Sigmoid colon (tissue), 7 donors: ENCODE measurements around the gene ADGRV1. TPM values are rescaled to one million over a fixed set of nuclear protein-coding genes. Genes with fewer than 3 reads are reported as not detected.

ENCODE experiments used
- DNase-seq: peaks from one replicate; pipeline ENCODE4 v3.0.0-alpha.2; 2019
- H3K27ac ChIP-seq, 4 donors: fragments of 200-600 bp; sonication (generic); one replicate each; pipeline ENCODE4 v1.5.1; 2016 to 2019; ENCODE audit warnings: mild to moderate bottlenecking in 1 of 4
- H3K27me3 ChIP-seq, 3 donors: fragments of 200-600 bp; sonication (generic); one replicate each; pipeline ENCODE4 v1.5.1; 2019; ENCODE audit warnings: mild to moderate bottlenecking in 1 of 3
- H3K36me3 ChIP-seq, 4 donors: fragments of 200-600 bp; sonication (generic); one replicate each; pipeline ENCODE4 v1.5.1; 2016 to 2019
- H3K4me1 ChIP-seq, 4 donors: fragments of 200-600 bp; sonication (generic); one replicate each; pipeline ENCODE4 v1.5.1; 2017 to 2019
- H3K4me3 ChIP-seq, 4 donors: fragments of 200-600 bp; sonication (generic); one replicate each; pipeline ENCODE4 v1.5.1; 2017 to 2019; ENCODE audit warnings: mild to moderate bottlenecking in 2 of 4, moderate library complexity in 1 of 4
- H3K9me3 ChIP-seq, 4 donors: fragments of 200-600 bp in 3 of 4; sonication (generic) in 3 of 4; one replicate each; pipeline versions ENCODE4 v1.5.1 to v1.6.1; 2013 to 2019
- EP300 ChIP-seq, 4 donors: sonication (generic); formaldehyde crosslinking; IDR thresholded peaks; one replicate each; pipeline ENCODE4 v1.6.1; 2017; ENCODE audit warnings: antibody characterized with exemption in 4 of 4
- POLR2A ChIP-seq, 2 donors: fragments of 450-650 bp; IDR thresholded peaks; one replicate each; pipeline ENCODE4 v1.6.1; 2016; ENCODE audit warnings: antibody characterized with exemption in 2 of 2, mild to moderate bottlenecking in 2 of 2, moderate library complexity in 2 of 2
- POLR2AphosphoS5 ChIP-seq, 4 donors: sonication (generic); formaldehyde crosslinking; IDR thresholded peaks; one replicate each; pipeline ENCODE4 v1.6.1; 2017; ENCODE audit warnings: antibody characterized with exemption in 4 of 4
- WGBS, 2 donors: extraction: QIAGEN DNeasy Blood & Tissue Kit; methylation state at CpG; one replicate each; pipeline ENCODE4 v1.1.7; 2013; 5-methylcytosine and 5-hydroxymethylcytosine counted together
- intact Hi-C: fragments of 100-400 bp; cut with DNase I; formaldehyde crosslinking; loops from one replicate; pipeline ENCODE4 v1.15.1; 2023
- polyA plus RNA-seq, 3 donors: library from polyadenylated mRNA; stranded (reverse); fragments of 200-250 nt; gene quantifications; one replicate each; pipeline ENCODE4 v1.2.3, GENCODE V29; 2013
- total RNA-seq, 4 donors: library from RNA; depleted of rRNA; stranded (reverse); fragments of >200 nt; gene quantifications; one replicate each; pipeline ENCODE4 v1.1.0, GENCODE V29; 2016
- TF ChIP-seq, protein P1 (sequence below), 4 experiments: fragments of 450-650 bp in 3 of 4; fragments of 200-600 bp in 1 of 4; IDR thresholded peaks; one replicate each; pipeline ENCODE4 v1.5.1; 2016 to 2019; ENCODE audit warnings: antibody characterized with exemption in 4 of 4, mild to moderate bottlenecking in 3 of 4, moderate library complexity in 2 of 4
- donor health status: healthy with polysubstance abuse.
- donor health status: Bipolar disorder and iron deficiency.
- donor health status: healthy.

The ADGRV1 gene
- total and polyA plus RNA-seq, 7 donors = 0.54 to 2.1 (median 0.74) TPM; not detected in 1

DNA sequence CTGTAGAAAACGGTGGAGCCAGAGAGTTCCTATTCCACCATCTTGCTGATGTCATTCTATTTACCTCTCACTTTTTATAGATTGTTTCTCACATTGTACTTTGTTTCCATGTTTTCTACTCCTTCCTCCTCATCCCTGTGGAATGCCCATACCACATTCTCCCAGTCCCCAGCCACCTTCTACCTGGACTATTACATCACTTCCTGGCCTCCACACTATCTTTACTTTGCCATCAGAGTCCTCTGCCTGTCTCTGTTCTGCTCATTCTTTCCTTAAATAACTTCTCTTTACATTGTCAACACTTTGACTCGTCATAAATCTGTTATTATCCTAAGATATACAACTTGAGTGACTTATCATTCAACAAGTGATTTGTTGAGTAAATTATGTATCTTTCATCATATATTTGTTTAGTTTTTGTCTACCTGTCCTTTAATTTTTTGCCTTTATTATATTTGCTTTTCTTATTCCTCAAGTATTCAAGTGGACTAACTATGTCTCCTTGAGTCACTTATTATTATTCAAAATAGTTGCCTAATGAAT, 182.5 kb downstream of the ADGRV1 start:
- TF ChIP-seq POLR2A (IDR thresholded peaks at IDR 0.05) = no peak
- TF ChIP-seq EP300 (IDR thresholded peaks at IDR 0.05) = no peak
- no peak for TF ChIP-seq POLR2AphosphoS5 (IDR thresholded peaks at IDR 0.05)
- TF ChIP-seq, protein P1, sequence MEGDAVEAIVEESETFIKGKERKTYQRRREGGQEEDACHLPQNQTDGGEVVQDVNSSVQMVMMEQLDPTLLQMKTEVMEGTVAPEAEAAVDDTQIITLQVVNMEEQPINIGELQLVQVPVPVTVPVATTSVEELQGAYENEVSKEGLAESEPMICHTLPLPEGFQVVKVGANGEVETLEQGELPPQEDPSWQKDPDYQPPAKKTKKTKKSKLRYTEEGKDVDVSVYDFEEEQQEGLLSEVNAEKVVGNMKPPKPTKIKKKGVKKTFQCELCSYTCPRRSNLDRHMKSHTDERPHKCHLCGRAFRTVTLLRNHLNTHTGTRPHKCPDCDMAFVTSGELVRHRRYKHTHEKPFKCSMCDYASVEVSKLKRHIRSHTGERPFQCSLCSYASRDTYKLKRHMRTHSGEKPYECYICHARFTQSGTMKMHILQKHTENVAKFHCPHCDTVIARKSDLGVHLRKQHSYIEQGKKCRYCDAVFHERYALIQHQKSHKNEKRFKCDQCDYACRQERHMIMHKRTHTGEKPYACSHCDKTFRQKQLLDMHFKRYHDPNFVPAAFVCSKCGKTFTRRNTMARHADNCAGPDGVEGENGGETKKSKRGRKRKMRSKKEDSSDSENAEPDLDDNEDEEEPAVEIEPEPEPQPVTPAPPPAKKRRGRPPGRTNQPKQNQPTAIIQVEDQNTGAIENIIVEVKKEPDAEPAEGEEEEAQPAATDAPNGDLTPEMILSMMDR (IDR thresholded peaks at IDR 0.05) = no peak
- no peak overlapping the region for H3K4me3 ChIP-seq
- no peaks in the 10 kb centered on the region for H3K36me3 ChIP-seq
- intact Hi-C loops = no loop called here
- DNase-seq = no peak
- 69 to 77% methylated on average over 2 of the region's 2 CpGs for WGBS, 2 donors
- no peaks in the 10 kb centered on the region for H3K4me1 ChIP-seq
- no peaks in the 10 kb centered on the region for H3K27me3 ChIP-seq
- no peak overlapping the region for H3K27ac ChIP-seq
- H3K9me3 ChIP-seq = no peaks in the 10 kb centered on the region

DNA sequence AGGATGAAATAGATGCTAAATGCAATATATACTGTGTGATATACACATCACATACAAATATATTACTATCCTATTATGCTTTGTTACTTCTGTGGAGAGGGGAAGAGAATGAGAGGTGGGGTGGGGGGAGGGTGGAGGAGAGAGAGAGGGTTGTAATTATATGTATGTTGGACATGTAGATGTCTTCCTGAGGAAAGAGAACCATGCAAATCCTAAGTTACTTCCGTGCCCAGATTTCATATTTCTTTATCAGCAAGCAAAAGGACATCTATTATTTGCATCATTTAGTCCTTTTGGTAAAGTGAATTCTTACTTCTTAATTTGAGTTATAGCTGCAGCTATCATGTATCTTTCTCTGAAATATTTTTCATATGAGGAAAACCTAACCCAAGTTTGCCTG, 187.5 kb downstream of the ADGRV1 start:
- H3K4me1 ChIP-seq = no peaks in the 10 kb centered on the region
- DNase-seq = no peak
- no peak overlapping the region for H3K27ac ChIP-seq
- no peak for TF ChIP-seq POLR2AphosphoS5 (IDR thresholded peaks at IDR 0.05)
- TF ChIP-seq, protein P1 (IDR thresholded peaks at IDR 0.05) = no peak
- TF ChIP-seq EP300 (IDR thresholded peaks at IDR 0.05) = no peak
- no peak for TF ChIP-seq POLR2A (IDR thresholded peaks at IDR 0.05)
- H3K36me3 ChIP-seq = no peaks in the 10 kb centered on the region
- no peaks in the 10 kb centered on the region for H3K9me3 ChIP-seq
- no peaks in the 10 kb centered on the region for H3K27me3 ChIP-seq
- 94 to 100% methylated on average over 1 of the region's 1 CpG for WGBS, 2 donors
- no peak overlapping the region for H3K4me3 ChIP-seq
- intact Hi-C loops = no loop called here

DNA sequence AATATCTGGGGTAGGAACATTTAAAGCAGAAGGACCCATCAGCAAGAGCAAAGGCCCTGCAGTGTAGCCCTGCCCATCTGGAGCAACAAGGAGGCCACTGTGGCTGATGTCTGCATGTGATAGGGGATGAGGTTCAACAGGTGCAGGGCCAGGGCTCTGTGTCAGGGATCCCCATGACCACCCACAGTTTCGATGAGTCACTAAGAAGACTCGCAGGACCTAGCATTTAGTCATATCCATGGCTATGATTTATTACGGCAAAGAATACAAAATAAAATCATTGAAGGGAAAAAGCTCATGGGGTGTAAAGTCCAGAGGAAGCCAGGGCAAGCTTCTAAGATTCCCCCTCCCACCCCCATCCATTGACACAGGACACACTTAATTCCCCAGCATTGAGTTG, 188.6 kb downstream of the ADGRV1 start:
- DNase-seq = no peak
- Histone ChIP-seq H3K9me3 (no peaks in the 10 kb centered on the region), H3K36me3 (no peaks in the 10 kb centered on the region), H3K4me1 (no peaks in the 10 kb centered on the region), H3K4me3 (no peak overlapping the region), H3K27ac (no peak overlapping the region), H3K27me3 (no peaks in the 10 kb centered on the region)
- 77 to 93% methylated on average over 3 of the region's 3 CpGs for WGBS, 2 donors
- intact Hi-C loops = no loop called here
- TF ChIP-seq, protein P1 (IDR thresholded peaks at IDR 0.05) = no peak
- TF ChIP-seq POLR2AphosphoS5 (IDR thresholded peaks at IDR 0.05) = no peak

DNA sequence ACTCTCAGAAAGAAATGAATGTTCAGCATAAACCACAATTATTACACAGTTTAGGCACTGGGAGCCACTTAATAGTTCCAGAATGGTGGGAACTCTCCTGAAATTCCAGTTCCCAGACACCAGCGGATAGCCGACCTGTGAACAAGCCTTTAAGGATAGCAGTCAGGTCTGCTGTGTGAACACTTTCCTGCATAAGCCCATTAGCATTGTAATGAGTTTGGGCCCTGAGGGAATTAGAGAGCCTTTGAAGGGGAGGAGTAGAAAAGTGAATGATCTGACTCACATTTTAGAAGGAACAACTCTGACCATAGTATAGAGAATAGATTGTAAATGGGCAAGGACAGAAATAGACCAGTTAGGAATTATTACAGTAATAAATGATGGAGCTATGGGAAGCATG, 189.1 kb downstream of the ADGRV1 start:
- Histone ChIP-seq H3K36me3 (no peaks in the 10 kb centered on the region), H3K27me3 (no peaks in the 10 kb centered on the region), H3K4me3 (no peak overlapping the region), H3K27ac (no peak overlapping the region), H3K4me1 (no peaks in the 10 kb centered on the region), H3K9me3 (no peaks in the 10 kb centered on the region)
- WGBS, 2 donors = 96 to 97% methylated on average over 2 of the region's 2 CpGs
- no peak for TF ChIP-seq POLR2AphosphoS5 (IDR thresholded peaks at IDR 0.05)
- TF ChIP-seq POLR2A (IDR thresholded peaks at IDR 0.05) = no peak
- TF ChIP-seq EP300 (IDR thresholded peaks at IDR 0.05) = no peak
- TF ChIP-seq, protein P1 (IDR thresholded peaks at IDR 0.05) = no peak
- DNase-seq = no peak
- intact Hi-C loops = no loop called here

DNA sequence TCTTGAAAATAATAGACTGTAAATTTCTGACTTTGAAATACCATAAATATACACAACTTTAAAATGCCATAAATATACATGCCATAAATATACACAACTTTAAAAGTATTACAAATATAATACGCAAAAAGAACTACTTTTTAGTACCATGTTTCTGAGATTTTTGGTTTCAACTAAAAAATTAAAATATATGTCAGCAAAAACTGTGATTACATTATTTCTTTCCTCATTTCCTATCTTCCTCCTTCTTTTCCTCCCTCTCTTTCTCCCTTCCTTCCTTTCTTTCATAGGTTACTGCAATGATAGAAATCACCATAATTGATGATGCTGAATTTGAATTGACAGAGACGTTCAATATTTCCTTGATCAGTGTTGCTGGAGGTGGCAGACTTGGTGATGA, 200.5 kb downstream of the ADGRV1 start:
- no peaks in the 10 kb centered on the region for H3K9me3 ChIP-seq
- H3K4me1 ChIP-seq = no peaks in the 10 kb centered on the region
- intact Hi-C loops = no loop called here
- no peaks in the 10 kb centered on the region for H3K36me3 ChIP-seq
- H3K27ac ChIP-seq = no peak overlapping the region
- no peaks in the 10 kb centered on the region for H3K27me3 ChIP-seq
- 90 to 93% methylated on average over 2 of the region's 2 CpGs for WGBS, 2 donors
- no peak for DNase-seq
- TF ChIP-seq POLR2A (IDR thresholded peaks at IDR 0.05) (no peak), POLR2AphosphoS5 (IDR thresholded peaks at IDR 0.05) (no peak), EP300 (IDR thresholded peaks at IDR 0.05) (no peak)
- TF ChIP-seq, protein P1 (IDR thresholded peaks at IDR 0.05) = no peak
- H3K4me3 ChIP-seq = no peak overlapping the region
